ENCODE data around the gene SLC9B1. TPM values are rescaled to one million over a fixed set of nuclear protein-coding genes. Genes with fewer than 3 reads are reported as not detected.
"Not testable (repeated sequence)": the region's sequence is repeated elsewhere in the genome, so short reads cannot be mapped to it uniquely, and the experiment has no call there.

Gene SLC9B1
- polyA plus RNA-seq, 1 of the 3 experiments (the other 2 are of a cell fraction) = 0.21 TPM

- H3K4me3 ChIP-seq (ENCODE audit: low read depth in 2 of 2, low read length in 1 of 2); POLR2A ChIA-PET; CTCF ChIA-PET; H4K20me1 ChIP-seq (ENCODE audit: insufficient read depth); H3K79me2 ChIP-seq (ENCODE audit: insufficient read depth); H3K4me2 ChIP-seq; H3K9me2 ChIP-seq; H2AFZ ChIP-seq (ENCODE audit: low read depth); DNase-seq; H3K27ac ChIP-seq (ENCODE audit: low read depth in 2 of 2, low read length in 1 of 2); H3K36me3 ChIP-seq (replicated peaks in 1 of 2; ENCODE audit: control insufficient read depth in 1 of 2, insufficient read depth in 2 of 2, low read length in 1 of 2); H3K9me3 ChIP-seq; H3K9ac ChIP-seq; H3F3A ChIP-seq (replicated peaks; ENCODE audit: insufficient read depth); H3K27me3 ChIP-seq (ENCODE audit: insufficient read depth); H3K4me1 ChIP-seq (ENCODE audit: control insufficient read depth in 1 of 2, insufficient read depth in 2 of 2, low read depth in 1 of 2, low read length in 1 of 2): not testable (repeated sequence)
- WGBS (ENCODE audit: low lambda C conversion rate) = 77% methylated on average over 6 of the region's 8 CpGs
These were observed 99.8 kb downstream of the SLC9B1 start for GRCh38 chr4:102919697-102920096.

- Histone ChIP-seq H3K27me3 (ENCODE audit: insufficient read depth) (no peaks in the 10 kb centered on the region), H3K9me3 (no peaks in the 10 kb centered on the region), H3K4me3 (ENCODE audit: low read depth in 2 of 2, low read length in 1 of 2) (no peak overlapping the region), H3K79me2 (ENCODE audit: insufficient read depth) (no peaks in the 10 kb centered on the region), H3K4me2 (no peak overlapping the region), H3K9ac (no peak overlapping the region), H3K36me3 (replicated peaks in 1 of 2; ENCODE audit: control insufficient read depth in 1 of 2, insufficient read depth in 2 of 2, low read length in 1 of 2) (no peaks in the 10 kb centered on the region), H3K9me2 (no peaks in the 10 kb centered on the region), H2AFZ (ENCODE audit: low read depth) (no peak overlapping the region), H4K20me1 (ENCODE audit: insufficient read depth) (no peaks in the 10 kb centered on the region), H3F3A (replicated peaks; ENCODE audit: insufficient read depth) (no peaks in the 10 kb centered on the region), H3K27ac (ENCODE audit: low read depth in 2 of 2, low read length in 1 of 2) (no peak overlapping the region), H3K4me1 (ENCODE audit: control insufficient read depth in 1 of 2, insufficient read depth in 2 of 2, low read depth in 1 of 2, low read length in 1 of 2) (no peaks in the 10 kb centered on the region)
- ChIA-PET CTCF (no interaction called here), POLR2A (no interaction called here)
- DNase-seq = no peak
- 57% methylated on average over 3 of the region's 3 CpGs for WGBS (ENCODE audit: low lambda C conversion rate)
- no peak for TF ChIP-seq PBX3 (IDR thresholded peaks at IDR 0.05)
- TF ChIP-seq EZH2phosphoT487 (IDR thresholded peaks at IDR 0.05; ENCODE audit: borderline replicate concordance, low read depth) = no peak
- TF ChIP-seq USF1 (IDR thresholded peaks at IDR 0.05; ENCODE audit: borderline replicate concordance, low read depth) = no peak
- TF ChIP-seq USF2 (IDR thresholded peaks at IDR 0.05; ENCODE audit: borderline replicate concordance, low read depth, low read length) = no peak
- no peak for TF ChIP-seq TAF1 (IDR thresholded peaks at IDR 0.05; ENCODE audit: borderline replicate concordance, low read depth, low read length)
- no peak for TF ChIP-seq RAD21 (IDR thresholded peaks at IDR 0.05; ENCODE audit: low read length)
- no peak for TF ChIP-seq NRF1 (IDR thresholded peaks at IDR 0.05; ENCODE audit: low read depth, low read length)
- no peak for TF ChIP-seq REST (IDR thresholded peaks at IDR 0.05; ENCODE audit: low read depth, low read length)
- TF ChIP-seq MAX (IDR thresholded peaks at IDR 0.05; ENCODE audit: low read depth) = no peak
- no peak for TF ChIP-seq NFIC (IDR thresholded peaks at IDR 0.05; ENCODE audit: borderline replicate concordance)
- TF ChIP-seq SIN3A (IDR thresholded peaks at IDR 0.05; ENCODE audit: borderline replicate concordance, low read depth, low read length) = no peak
- no peak for TF ChIP-seq JUND (IDR thresholded peaks at IDR 0.05)
- TF ChIP-seq SMC3 (IDR thresholded peaks at IDR 0.05; ENCODE audit: low read depth, low read length) = no peak
- no peak for TF ChIP-seq FOXJ3 (CRISPR knock-in tag; IDR thresholded peaks at IDR 0.05)
- TF ChIP-seq TCF12 (IDR thresholded peaks at IDR 0.05) = no peak
- no peak for TF ChIP-seq CTCF (IDR thresholded peaks at IDR 0.05)
- TF ChIP-seq FOSL2 (IDR thresholded peaks at IDR 0.05; ENCODE audit: borderline replicate concordance, low read depth) = no peak
- TF ChIP-seq GABPA (IDR thresholded peaks at IDR 0.05; ENCODE audit: low read depth) = no peak
These were observed 100.6 kb downstream of the SLC9B1 start for GRCh38 chr4:102918859-102919258.
